Sigmoid colon (tissue), 4 donors: Measurements from ENCODE around the gene ABHD6.

Experiments
- EP300 ChIP-seq, 4 donors: sonication (generic); formaldehyde crosslinking; IDR thresholded peaks; one replicate each; pipeline ENCODE4 v1.6.1; 2017; ENCODE audit warnings: antibody characterized with exemption in 4 of 4
- POLR2A ChIP-seq, 2 donors: fragments of 450-650 bp; IDR thresholded peaks; one replicate each; pipeline ENCODE4 v1.6.1; 2016; ENCODE audit warnings: antibody characterized with exemption in 2 of 2, mild to moderate bottlenecking in 2 of 2, moderate library complexity in 2 of 2
- POLR2AphosphoS5 ChIP-seq, 4 donors: sonication (generic); formaldehyde crosslinking; IDR thresholded peaks; one replicate each; pipeline ENCODE4 v1.6.1; 2017; ENCODE audit warnings: antibody characterized with exemption in 4 of 4
- TF ChIP-seq, protein P1 (sequence below), 4 experiments: fragments of 450-650 bp in 3 of 4; fragments of 200-600 bp in 1 of 4; IDR thresholded peaks; one replicate each; pipeline ENCODE4 v1.5.1; 2016 to 2019; ENCODE audit warnings: antibody characterized with exemption in 4 of 4, mild to moderate bottlenecking in 3 of 4, moderate library complexity in 2 of 4

DNA sequence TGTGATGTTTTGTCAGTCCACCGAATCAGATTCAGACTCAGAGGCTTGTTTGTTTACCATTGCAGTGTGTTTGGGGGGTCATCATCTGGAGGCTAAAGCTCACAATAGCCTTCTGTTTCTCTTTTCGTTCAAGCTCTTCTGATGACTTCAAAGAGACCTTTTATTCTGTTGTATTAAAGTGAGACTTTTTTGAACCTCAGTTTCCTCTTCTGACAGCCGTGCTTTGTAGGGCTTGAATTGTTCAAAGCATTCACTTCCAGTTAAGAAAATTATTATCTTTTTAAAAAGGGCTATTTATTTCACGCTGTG, 96.4 kb downstream of the ABHD6 start:
- TF ChIP-seq, protein P1, sequence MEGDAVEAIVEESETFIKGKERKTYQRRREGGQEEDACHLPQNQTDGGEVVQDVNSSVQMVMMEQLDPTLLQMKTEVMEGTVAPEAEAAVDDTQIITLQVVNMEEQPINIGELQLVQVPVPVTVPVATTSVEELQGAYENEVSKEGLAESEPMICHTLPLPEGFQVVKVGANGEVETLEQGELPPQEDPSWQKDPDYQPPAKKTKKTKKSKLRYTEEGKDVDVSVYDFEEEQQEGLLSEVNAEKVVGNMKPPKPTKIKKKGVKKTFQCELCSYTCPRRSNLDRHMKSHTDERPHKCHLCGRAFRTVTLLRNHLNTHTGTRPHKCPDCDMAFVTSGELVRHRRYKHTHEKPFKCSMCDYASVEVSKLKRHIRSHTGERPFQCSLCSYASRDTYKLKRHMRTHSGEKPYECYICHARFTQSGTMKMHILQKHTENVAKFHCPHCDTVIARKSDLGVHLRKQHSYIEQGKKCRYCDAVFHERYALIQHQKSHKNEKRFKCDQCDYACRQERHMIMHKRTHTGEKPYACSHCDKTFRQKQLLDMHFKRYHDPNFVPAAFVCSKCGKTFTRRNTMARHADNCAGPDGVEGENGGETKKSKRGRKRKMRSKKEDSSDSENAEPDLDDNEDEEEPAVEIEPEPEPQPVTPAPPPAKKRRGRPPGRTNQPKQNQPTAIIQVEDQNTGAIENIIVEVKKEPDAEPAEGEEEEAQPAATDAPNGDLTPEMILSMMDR (IDR thresholded peaks at IDR 0.05) = no peak
- no peak for TF ChIP-seq EP300 (IDR thresholded peaks at IDR 0.05)
- TF ChIP-seq POLR2A (IDR thresholded peaks at IDR 0.05) = no peak
- TF ChIP-seq POLR2AphosphoS5 (IDR thresholded peaks at IDR 0.05) = no peak
